Measurements from ENCODE around the gene PRSS22. TPM values are rescaled to one million over a fixed set of nuclear protein-coding genes. Genes with fewer than 3 reads are reported as not detected.
A peak's percentile ranks its signal among the peaks of the same experiment; 100 is the strongest.

Gene PRSS22
- total and polyA plus RNA-seq, 10 of the 15 experiments (the other 5 are each of a cell fraction or from before 2014, with no cell fraction given): not detected

DNA sequence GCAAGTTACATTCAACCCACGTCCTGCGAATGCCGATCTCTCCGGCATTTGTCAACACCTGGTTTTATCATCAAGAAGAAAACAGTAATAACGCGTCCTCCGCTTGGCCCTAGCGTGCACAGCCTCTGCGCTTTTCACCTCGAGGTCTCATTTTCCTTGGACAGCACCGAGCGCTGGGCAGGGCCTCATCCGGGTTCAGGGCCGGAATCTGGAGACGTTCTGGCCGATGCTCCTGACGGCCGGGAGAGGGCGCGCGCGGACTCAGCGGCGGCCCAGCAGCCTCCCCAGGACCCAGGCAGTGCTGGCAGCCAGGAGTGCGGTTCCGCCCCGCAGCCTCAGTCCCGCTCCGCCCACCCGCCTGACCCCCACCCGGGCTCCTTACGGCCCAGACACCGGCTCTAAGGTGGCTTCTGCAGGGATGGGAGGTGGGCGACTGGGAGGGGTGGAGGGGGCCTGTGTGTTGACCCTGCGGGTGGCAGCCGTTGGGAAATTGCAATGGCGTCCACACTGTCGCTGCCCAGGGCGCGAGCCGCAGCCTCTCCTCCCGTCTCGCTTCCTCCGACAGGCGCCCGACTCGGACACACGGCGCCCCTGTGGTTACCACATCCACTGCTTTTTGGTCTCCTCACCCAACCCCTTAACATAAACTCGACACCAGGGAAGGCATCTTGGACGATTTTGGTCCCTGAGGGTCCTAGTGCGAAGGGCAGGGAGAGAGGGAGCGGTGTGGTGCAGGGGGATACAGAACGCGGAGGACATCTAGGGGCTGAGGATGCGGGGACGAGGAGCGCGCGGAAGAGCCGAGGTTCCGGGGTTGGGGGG lies 46.3 kb upstream of the PRSS22 start (continued):
- TF ChIP-seq YY1 (IDR thresholded peaks at IDR 0.05; ENCODE audit: low read depth, low read length): peak; percentile 82
- TF ChIP-seq MTA2 (IDR thresholded peaks at IDR 0.05; ENCODE audit: low read depth): no peak
- TF ChIP-seq, protein P1, sequence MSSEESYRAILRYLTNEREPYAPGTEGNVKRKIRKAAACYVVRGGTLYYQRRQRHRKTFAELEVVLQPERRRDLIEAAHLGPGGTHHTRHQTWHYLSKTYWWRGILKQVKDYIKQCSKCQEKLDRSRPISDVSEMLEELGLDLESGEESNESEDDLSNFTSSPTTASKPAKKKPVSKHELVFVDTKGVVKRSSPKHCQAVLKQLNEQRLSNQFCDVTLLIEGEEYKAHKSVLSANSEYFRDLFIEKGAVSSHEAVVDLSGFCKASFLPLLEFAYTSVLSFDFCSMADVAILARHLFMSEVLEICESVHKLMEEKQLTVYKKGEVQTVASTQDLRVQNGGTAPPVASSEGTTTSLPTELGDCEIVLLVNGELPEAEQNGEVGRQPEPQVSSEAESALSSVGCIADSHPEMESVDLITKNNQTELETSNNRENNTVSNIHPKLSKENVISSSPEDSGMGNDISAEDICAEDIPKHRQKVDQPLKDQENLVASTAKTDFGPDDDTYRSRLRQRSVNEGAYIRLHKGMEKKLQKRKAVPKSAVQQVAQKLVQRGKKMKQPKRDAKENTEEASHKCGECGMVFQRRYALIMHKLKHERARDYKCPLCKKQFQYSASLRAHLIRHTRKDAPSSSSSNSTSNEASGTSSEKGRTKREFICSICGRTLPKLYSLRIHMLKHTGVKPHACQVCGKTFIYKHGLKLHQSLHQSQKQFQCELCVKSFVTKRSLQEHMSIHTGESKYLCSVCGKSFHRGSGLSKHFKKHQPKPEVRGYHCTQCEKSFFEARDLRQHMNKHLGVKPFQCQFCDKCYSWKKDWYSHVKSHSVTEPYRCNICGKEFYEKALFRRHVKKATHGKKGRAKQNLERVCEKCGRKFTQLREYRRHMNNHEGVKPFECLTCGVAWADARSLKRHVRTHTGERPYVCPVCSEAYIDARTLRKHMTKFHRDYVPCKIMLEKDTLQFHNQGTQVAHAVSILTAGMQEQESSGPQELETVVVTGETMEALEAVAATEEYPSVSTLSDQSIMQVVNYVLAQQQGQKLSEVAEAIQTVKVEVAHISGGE (CRISPR knock-in tag; IDR thresholded peaks at IDR 0.05): no peak
- no peak for TF ChIP-seq ZNF274 (IDR thresholded peaks at IDR 0.05; ENCODE audit: insufficient read depth, insufficient read length)
- TF ChIP-seq EGR1 (IDR thresholded peaks at IDR 0.05; ENCODE audit: borderline replicate concordance in 1 of 2, low read depth in 2 of 2, low read length in 2 of 2): no peak
- no peak for TF ChIP-seq TARDBP (IDR thresholded peaks at IDR 0.05; ENCODE audit: borderline replicate concordance)
- no peak for TF ChIP-seq MEF2A (IDR thresholded peaks at IDR 0.05; ENCODE audit: insufficient read depth, low read depth, low read length)
- TF ChIP-seq, protein P2, sequence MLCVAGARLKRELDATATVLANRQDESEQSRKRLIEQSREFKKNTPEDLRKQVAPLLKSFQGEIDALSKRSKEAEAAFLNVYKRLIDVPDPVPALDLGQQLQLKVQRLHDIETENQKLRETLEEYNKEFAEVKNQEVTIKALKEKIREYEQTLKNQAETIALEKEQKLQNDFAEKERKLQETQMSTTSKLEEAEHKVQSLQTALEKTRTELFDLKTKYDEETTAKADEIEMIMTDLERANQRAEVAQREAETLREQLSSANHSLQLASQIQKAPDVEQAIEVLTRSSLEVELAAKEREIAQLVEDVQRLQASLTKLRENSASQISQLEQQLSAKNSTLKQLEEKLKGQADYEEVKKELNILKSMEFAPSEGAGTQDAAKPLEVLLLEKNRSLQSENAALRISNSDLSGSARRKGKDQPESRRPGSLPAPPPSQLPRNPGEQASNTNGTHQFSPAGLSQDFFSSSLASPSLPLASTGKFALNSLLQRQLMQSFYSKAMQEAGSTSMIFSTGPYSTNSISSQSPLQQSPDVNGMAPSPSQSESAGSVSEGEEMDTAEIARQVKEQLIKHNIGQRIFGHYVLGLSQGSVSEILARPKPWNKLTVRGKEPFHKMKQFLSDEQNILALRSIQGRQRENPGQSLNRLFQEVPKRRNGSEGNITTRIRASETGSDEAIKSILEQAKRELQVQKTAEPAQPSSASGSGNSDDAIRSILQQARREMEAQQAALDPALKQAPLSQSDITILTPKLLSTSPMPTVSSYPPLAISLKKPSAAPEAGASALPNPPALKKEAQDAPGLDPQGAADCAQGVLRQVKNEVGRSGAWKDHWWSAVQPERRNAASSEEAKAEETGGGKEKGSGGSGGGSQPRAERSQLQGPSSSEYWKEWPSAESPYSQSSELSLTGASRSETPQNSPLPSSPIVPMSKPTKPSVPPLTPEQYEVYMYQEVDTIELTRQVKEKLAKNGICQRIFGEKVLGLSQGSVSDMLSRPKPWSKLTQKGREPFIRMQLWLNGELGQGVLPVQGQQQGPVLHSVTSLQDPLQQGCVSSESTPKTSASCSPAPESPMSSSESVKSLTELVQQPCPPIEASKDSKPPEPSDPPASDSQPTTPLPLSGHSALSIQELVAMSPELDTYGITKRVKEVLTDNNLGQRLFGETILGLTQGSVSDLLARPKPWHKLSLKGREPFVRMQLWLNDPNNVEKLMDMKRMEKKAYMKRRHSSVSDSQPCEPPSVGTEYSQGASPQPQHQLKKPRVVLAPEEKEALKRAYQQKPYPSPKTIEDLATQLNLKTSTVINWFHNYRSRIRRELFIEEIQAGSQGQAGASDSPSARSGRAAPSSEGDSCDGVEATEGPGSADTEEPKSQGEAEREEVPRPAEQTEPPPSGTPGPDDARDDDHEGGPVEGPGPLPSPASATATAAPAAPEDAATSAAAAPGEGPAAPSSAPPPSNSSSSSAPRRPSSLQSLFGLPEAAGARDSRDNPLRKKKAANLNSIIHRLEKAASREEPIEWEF (IDR thresholded peaks at IDR 0.05; ENCODE audit: insufficient replicate concordance, low read depth, low read length): no peak
- TF ChIP-seq IRF4 (IDR thresholded peaks at IDR 0.05; ENCODE audit: low read depth, low read length): no peak
- no peak for TF ChIP-seq E4F1 (IDR thresholded peaks at IDR 0.05; ENCODE audit: borderline replicate concordance, partially characterized antibody)
- TF ChIP-seq ZNF217 (IDR thresholded peaks at IDR 0.05): no peak
- TF ChIP-seq NFYA (IDR thresholded peaks at IDR 0.05; ENCODE audit: borderline replicate concordance, low read depth, low read length): no peak
- no peak for TF ChIP-seq GABPA (IDR thresholded peaks at IDR 0.05; ENCODE audit: low read depth)
- TF ChIP-seq KDM1A (IDR thresholded peaks at IDR 0.05; ENCODE audit: borderline replicate concordance): no peak
- TF ChIP-seq NR2C2 (IDR thresholded peaks at IDR 0.05; ENCODE audit: borderline replicate concordance, control insufficient read depth, insufficient read length, low read depth): no peak
- TF ChIP-seq ASH2L (IDR thresholded peaks at IDR 0.05; ENCODE audit: borderline replicate concordance, low read depth): no peak
- TF ChIP-seq CBFB (IDR thresholded peaks at IDR 0.05; ENCODE audit: low read depth): no peak
- TF ChIP-seq EZH2 (IDR thresholded peaks at IDR 0.05; ENCODE audit: borderline replicate concordance, control insufficient read depth, low read depth, low read length): no peak

All from GM12878 (cell line).